HG03354 (cell line): ENCODE measurements around the gene TMEM63B.
"Not testable (repeated sequence)": the region's sequence is repeated elsewhere in the genome, so short reads cannot be mapped to it uniquely, and the experiment has no call there.

ENCODE experiments used
- ATAC-seq: cut with Tn5 transposase; IDR thresholded peaks from one replicate; pipeline ENCODE4 v1.9.1; 2021; ENCODE audit warnings: mild to moderate bottlenecking; ENCODE audit not compliant: unreplicated experiment, poor library complexity, severe bottlenecking

The TMEM63B gene

DNA sequence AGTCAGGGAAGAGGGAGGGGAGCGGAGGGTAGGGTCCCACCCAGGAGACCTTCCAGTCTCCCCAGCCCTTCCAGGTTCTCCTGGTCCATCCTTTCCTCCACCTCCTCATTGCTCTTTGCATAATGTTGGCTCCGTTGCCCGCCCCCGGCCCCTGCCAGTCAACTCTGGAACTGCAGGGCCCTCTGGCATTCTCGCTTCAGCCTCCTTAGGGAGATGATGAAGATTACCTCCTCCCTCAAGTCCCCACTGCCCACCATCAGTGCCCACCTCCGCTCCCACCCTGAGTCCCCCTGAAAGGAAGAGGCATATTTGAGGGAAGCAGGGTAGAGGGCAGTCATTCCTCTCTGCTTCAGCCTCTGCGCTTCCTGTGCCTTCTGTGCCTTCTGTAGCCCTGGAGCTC lies 8.5 kb downstream of the TMEM63B start:
- no peak for ATAC-seq

GRCh38 chr6:44138717-44139350 lies 11.5 kb downstream of the TMEM63B start:
- no peak for ATAC-seq

DNA sequence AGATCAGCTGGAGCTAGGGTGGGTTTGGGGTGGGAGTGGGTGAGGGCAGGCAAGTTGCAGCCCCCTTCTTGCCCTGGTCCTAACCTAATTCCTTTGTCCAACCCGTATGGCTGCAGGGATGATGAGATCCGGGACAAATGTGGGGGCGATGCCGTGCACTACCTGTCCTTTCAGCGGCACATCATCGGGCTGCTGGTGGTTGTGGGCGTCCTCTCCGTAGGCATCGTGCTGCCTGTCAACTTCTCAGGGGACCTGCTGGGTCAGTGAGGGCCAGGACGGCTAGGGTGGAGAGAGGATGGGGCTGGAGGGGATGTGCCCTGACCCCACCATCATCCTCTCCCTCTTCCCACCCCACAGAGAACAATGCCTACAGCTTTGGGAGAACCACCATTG lies 12.0 kb downstream of the TMEM63B start:
- ATAC-seq = no peak

GRCh38 chr6:44142835-44143234 lies 15.5 kb downstream of the TMEM63B start:
- ATAC-seq = no peak

- no peak for ATAC-seq
These were observed 16.4 kb downstream of the TMEM63B start for GRCh38 chr6:44143731-44144130.

DNA sequence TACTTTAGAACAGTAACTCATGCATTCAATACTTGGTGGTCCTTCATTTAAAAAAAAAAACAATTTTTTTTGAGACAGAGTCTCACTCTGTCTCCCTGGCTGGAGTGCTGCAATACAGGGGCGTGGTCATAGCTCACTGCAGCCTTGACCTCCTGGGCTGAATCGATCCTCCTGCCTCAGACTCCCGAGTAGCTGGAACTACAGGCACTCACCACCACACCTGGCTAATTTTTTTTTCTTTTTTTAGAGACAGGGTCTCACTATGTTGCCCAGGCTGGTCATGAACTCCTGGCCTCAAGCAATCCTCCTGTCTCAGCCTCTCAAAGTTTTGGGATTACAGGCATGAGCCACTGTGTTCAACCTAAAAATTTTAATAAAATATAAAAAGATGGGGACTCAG lies 17.2 kb downstream of the TMEM63B start:
- not testable (repeated sequence) for ATAC-seq

DNA sequence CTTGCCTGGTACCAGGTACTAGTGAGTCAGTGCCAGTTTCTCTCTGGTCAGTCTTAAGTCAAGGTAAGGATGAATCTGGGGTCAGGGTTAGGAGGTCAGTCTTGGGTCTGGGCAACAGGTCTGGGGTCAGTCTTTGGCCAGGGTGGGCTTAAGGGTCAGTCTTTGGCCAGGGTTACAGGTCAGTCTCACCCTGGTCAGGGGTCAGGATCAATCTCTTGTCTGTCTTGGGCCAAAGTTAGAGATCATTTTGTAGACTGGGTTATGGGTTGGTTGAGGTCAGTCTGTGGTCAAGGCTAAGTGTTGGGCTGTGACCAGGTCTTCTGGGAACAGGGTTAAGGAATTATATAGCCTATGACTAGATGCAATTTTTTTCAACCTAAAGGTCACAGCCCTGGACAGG lies 18.5 kb downstream of the TMEM63B start:
- no peak for ATAC-seq

DNA sequence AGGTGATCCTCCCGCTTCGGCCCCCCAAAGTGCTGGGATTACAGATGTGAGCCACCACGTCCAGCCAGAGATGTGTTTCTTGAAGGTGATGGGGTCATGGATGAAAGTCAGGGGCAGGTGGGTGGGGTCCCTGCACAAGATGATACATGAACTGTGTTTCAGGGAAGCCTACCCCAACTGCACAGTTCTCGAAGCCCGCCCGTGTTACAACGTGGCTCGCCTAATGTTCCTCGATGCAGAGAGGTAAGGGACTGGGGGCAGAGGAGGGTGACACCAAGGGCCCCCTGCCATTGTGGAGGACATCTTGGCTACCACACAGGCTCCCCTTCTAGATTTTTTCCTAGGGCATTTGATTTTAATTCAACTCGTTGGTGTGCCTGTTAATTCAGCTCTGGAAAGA lies 19.3 kb downstream of the TMEM63B start:
- ATAC-seq = no peak

- no peak for ATAC-seq
These were observed 19.9 kb downstream of the TMEM63B start for GRCh38 chr6:44147256-44147655.

DNA sequence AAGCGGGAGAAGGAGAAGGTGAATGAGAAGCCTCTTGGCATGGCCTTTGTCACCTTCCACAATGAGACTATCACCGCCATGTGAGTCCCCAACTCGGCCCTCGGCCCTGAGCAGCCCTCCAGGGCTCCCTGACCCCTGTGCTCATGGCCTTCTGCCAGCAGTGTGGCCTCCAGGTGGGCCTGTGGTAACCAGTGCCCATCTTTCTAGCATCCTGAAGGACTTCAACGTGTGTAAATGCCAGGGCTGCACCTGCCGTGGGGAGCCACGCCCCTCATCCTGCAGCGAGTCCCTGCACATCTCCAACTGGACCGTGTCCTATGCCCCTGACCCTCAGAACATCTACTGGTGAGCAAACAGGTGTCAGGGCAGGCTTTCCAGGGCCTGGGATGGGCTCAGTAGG lies 21.0 kb downstream of the TMEM63B start:
- ATAC-seq = no peak

DNA sequence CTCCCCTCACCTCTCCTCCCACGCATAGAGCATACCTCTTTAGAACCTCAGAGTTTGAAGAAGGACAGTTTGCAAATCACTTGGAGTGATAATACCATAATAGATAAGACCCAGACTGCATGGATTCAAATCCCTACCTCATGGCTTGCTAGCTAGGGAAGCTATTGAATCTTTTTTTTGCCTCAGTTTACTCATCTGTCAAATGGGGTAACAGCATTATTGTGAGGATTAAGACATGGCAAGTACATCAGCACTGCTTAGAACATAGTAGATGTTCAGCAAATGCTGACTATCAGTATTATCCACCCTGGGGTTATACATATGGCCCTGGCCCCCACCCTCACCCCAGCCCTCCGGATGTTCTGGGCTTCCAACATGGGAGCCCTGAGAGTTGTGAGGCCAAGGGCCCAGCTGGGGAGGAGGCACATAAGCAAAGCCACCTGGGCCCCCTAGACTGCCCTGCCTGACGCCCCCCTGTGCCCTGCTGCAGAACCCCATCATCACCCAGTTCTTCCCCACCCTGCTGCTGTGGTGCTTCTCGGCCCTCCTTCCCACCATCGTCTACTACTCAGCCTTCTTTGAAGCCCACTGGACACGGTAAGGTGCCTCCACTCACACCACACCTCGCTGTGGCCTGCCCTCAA lies 22.1 kb downstream of the TMEM63B start:
- ATAC-seq = no peak

- ATAC-seq = no peak
These were observed 23.1 kb downstream of the TMEM63B start for GRCh38 chr6:44150317-44150917.

GRCh38 chr6:44151348-44152108 lies 24.2 kb downstream of the TMEM63B start:
- ATAC-seq = peak; percentile 80

GRCh38 chr6:44152109-44152461 lies 24.7 kb downstream of the TMEM63B start:
- ATAC-seq = peak; percentile 9

GRCh38 chr6:44152533-44152932 lies 25.2 kb downstream of the TMEM63B start:
- no peak for ATAC-seq

DNA sequence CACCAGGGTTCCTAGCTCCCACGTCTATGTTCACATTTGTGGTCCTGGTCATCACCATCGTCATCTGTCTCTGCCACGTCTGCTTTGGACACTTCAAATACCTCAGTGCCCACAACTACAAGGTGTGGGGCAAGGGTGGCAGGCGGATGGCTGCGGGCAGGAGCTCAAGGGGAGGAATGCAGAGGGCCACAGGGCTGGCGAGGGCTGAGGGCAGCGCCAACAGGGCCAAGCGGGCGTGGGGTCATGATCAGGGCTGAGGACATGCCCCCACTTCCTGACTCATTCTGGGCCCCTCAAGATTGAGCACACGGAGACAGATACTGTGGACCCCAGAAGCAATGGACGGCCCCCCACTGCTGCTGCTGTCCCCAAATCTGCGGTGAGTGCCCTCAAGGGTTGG lies 26.7 kb downstream of the TMEM63B start:
- ATAC-seq = no peak

DNA sequence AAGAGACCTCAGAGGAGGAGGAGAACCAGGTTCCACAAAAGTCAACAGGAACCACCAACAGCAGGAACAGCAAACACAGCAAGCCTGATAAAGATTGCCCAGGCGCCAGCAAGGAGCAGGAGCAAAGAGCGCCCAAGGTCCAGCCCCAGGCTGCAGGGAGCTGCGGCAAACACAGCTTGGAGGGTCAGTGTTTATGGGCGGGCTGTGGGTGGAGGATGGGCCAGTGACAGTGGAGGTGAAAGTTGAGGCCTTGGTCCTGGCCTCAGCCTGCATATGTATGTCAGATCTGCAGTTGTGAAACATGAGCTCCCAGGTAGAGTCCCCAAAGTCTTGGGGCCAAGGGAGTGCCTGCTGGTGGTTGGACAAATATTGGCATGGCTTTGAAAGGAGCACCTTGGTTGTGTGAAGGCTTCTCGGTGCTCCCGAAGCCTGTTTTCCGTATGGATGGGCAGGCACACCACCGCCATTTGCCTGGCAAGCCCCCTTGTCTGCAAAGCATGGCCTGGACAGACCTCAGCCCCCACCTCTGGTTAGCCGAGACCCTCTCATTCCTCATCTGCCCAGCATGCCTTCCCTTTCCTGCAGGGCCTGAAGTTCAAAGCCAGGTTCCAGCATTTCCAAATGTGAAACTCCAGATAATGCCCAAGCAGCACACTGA lies 29.3 kb downstream of the TMEM63B start:
- ATAC-seq = no peak

DNA sequence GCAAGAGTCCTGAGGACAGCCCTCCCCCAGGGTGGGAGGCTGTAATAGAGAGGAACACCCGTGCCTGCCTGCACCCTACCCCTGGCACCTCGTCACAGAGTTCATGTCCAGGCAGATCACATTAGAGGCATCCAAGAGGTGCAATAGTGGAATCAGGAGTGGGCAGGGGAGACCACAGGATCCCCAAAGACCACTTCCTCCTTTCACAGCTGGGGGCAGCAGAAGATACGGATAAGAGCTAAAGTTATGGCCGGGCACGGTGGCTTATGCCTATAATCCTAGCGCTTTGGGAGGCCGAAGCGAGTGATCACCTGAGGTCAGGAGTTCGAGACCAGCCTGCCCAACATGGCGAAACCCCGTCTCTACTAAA lies 29.8 kb downstream of the TMEM63B start:
- ATAC-seq = no peak

GRCh38 chr6:44158770-44159228 lies 31.4 kb downstream of the TMEM63B start, which contains the start of gene CAPN11:
Gene CAPN11 (plus strand): TSS chr6:44158820. CDS start chr6:44158849, 29 bp downstream.
- ATAC-seq = no peak

GRCh38 chr6:44161997-44162338 lies 34.6 kb downstream of the TMEM63B start:
- no peak for ATAC-seq
